Measurements from ENCODE around the gene RHOB.
"Not testable (repeated sequence)": the region's sequence is repeated elsewhere in the genome, so short reads cannot be mapped to it uniquely, and the experiment has no call there.

Gene RHOB

GRCh38 chr2:20479835-20480234, 33.0 kb downstream of the RHOB start:
- DNase-seq: no peak

GRCh38 chr2:20480913-20481312, 34.0 kb downstream of the RHOB start:
- DNase-seq: no peak

GRCh38 chr2:20481798-20482405, 35.0 kb downstream of the RHOB start:
- no peak for DNase-seq

- DNase-seq: no peak
Measured at GRCh38 chr2:20482725-20483124, 35.9 kb downstream of the RHOB start.

GRCh38 chr2:20483194-20483895, 36.5 kb downstream of the RHOB start:
- DNase-seq: no peak

- DNase-seq: no peak
Measured at GRCh38 chr2:20484034-20484617, 37.3 kb downstream of the RHOB start.

- DNase-seq: no peak
Measured at GRCh38 chr2:20484810-20485611, 38.1 kb downstream of the RHOB start.

- no peak for DNase-seq
Measured at GRCh38 chr2:20485612-20486388, 38.9 kb downstream of the RHOB start.

- DNase-seq: no peak
Measured at GRCh38 chr2:20486571-20486970, 39.7 kb downstream of the RHOB start.

- DNase-seq: no peak
Measured at GRCh38 chr2:20487030-20487391, 40.1 kb downstream of the RHOB start.

- DNase-seq: no peak
Measured at GRCh38 chr2:20487392-20488174, 40.7 kb downstream of the RHOB start.

- no peak for DNase-seq
Measured at GRCh38 chr2:20488201-20488641, 41.3 kb downstream of the RHOB start.

GRCh38 chr2:20488782-20489181, 41.9 kb downstream of the RHOB start:
- DNase-seq: no peak

- no peak for DNase-seq
Measured at GRCh38 chr2:20490300-20491181, 43.7 kb downstream of the RHOB start.

- DNase-seq: no peak
Measured at GRCh38 chr2:20491739-20492531, 45.1 kb downstream of the RHOB start.

- DNase-seq: not testable (repeated sequence)
Measured at GRCh38 chr2:20493095-20493494, 46.2 kb downstream of the RHOB start.

GRCh38 chr2:20494241-20494640, 47.4 kb downstream of the RHOB start:
- no peak for DNase-seq

GRCh38 chr2:20496076-20496872, 49.4 kb downstream of the RHOB start:
- DNase-seq: no peak

GRCh38 chr2:20496942-20497341, 50.1 kb downstream of the RHOB start:
- no peak for DNase-seq
